Measurements from ENCODE around the gene METTL6. TPM values are rescaled to one million over a fixed set of nuclear protein-coding genes. Genes with fewer than 3 reads are reported as not detected.

Gene METTL6
- total RNA-seq (2013; cell fraction: nucleolus; rRNA removed): 56.0 TPM in 2 replicates
- total RNA-seq (2014; rRNA removed) (13.8 and 17.2 TPM in 2 replicates), total RNA-seq (2014; rRNA removed; fragmentation: Illumina TruSeq; extraction: Trizol) (22.1 and 25.9 TPM in 2 replicates), total RNA-seq (2021) (11.7 and 14.4 TPM in 2 replicates), polyA plus RNA-seq (2011; rRNA removed) (21.2 and 26.0 TPM in 2 replicates), polyA plus RNA-seq (2014; fragmentation: Illumina TruSeq; extraction: Trizol) (21.5 and 29.3 TPM in 2 replicates), polyA plus RNA-seq (2014; fragmentation: Nextera tagmentation; extraction: Ambion mirVana) (10 to 100 TPM; 27.4 to 29.6 TPM), polyA plus RNA-seq (2014; rRNA removed) (17.0 and 19.1 TPM in 2 replicates), polyA plus RNA-seq (2016; fragmentation: Nextera tagmentation; extraction: Ambion mirVana) (10 to 100 TPM; 16.3 to 20.3 TPM), polyA minus RNA-seq (2011; rRNA and poly(A)+ RNA removed) (26.3 and 30.0 TPM in 2 replicates), Bru-seq, nascent RNA (percentile 65 among the genes with signal in this experiment), BruChase-seq, experiment 1, labeled RNA remaining after a 6-hour chase (percentile 71 among the genes with signal in this experiment), BruChase-seq, experiment 2, labeled RNA remaining after a 2-hour chase (percentile 72 among the genes with signal in this experiment)
- polyA plus RNA-seq (2011; ENCODE audit: low read depth): 10.6 TPM
- polyA plus RNA-seq (2011; cell fraction: cytosol; rRNA removed): 18.2 and 18.6 TPM in 2 replicates
- 11.6 and 13.7 TPM in 2 replicates for polyA plus RNA-seq (2011; cell fraction: nucleus; rRNA removed)
- polyA plus RNA-seq (2012): 10.1 and 13.8 TPM in 2 replicates
- polyA minus RNA-seq (2011; cell fraction: cytosol; rRNA and poly(A)+ RNA removed): 7.3 and 11.0 TPM in 2 replicates
- polyA minus RNA-seq (2011; cell fraction: nucleus; rRNA and poly(A)+ RNA removed): 8.8 and 10.2 TPM in 2 replicates
- long read RNA-seq, experiment 1, partial matches to known transcripts: 0 of 11 reads
- long read RNA-seq, experiment 1, other reads (novel, unspliced or antisense): 7 of 11 reads
- long read RNA-seq, experiment 2, full-length matches to known transcripts: 18 of 61 reads
- long read RNA-seq, experiment 2, partial matches to known transcripts: 4 of 61 reads
- long read RNA-seq, experiment 2, other reads (novel, unspliced or antisense): 39 of 61 reads

- Histone ChIP-seq H3K9ac (ENCODE audit: control insufficient read depth, insufficient read depth, low read length) (peak within 1 kb of the TSS; percentile 71), H4K20me1 (ENCODE audit: control insufficient read depth, insufficient read depth) (no peaks in the 10 kb centered on the region), H3K79me2 (ENCODE audit: control insufficient read depth, insufficient read depth, low read length) (peaks cover 41% of the 10 kb centered on the region), H3K27ac (ENCODE audit: control insufficient read depth, insufficient read depth) (peak within 1 kb of the TSS; percentile 81), H3K4me2 (ENCODE audit: control insufficient read depth, insufficient read depth) (peak within 1 kb of the TSS; percentile 83), H3K4me1 (ENCODE audit: control insufficient read depth, insufficient read depth, low read length) (no peaks in the 10 kb centered on the region; the same call in 1 of the 2 replicates), H3K9me3 (replicated peaks; ENCODE audit: control insufficient read depth, insufficient read depth, low read length) (no peaks in the 10 kb centered on the region), H2AFZ (ENCODE audit: control insufficient read depth, low read depth, low read length) (peak within 1 kb of the TSS; percentile 97), H3K4me3 (peak within 1 kb of the TSS; percentile 95), H3K27me3 (replicated peaks in 1 of 2; ENCODE audit: control insufficient read depth in 2 of 2, insufficient read depth in 2 of 2, low read length in 1 of 2) (no peaks in the 10 kb centered on the region), H3K36me3 (ENCODE audit: control insufficient read depth in 2 of 2, insufficient read depth in 2 of 2, low read length in 1 of 2) (peaks cover 0 to 5% of the 10 kb centered on the region in 2 experiments; a peak in 3 of 4 replicates)
- ATAC-seq (peak; percentile 88), FAIRE-seq (peak; percentile 78), DNase-seq (ENCODE audit: low read depth, low spot score) (peak; percentile 38)
- WGBS (ENCODE audit: insufficient coverage, insufficient replicate concordance, low lambda C conversion rate, missing lambda C conversion rate): under 1% methylated on average over 52 of the region's 52 CpGs
- SMC1A ChIA-PET (ENCODE audit: uncharacterized antibody, unreplicated experiment): interaction anchor here (1.0 to 3.7 kb wide), 4 partner anchors 73 to 159 kb away, joined by 3 to 11 read pairs (median 4); no protein-coding TSS in a partner anchor
- intact Hi-C loops (cut with micrococcal nuclease; ENCODE audit: unreplicated experiment) (no loop called here), in situ Hi-C loops (cut with MboI) (no loop called here)
- BruUV-seq (replicated peaks): no TSS peak
- POLR2A ChIA-PET: no interaction called here
- RAD21 ChIA-PET (ENCODE audit: unreplicated experiment): no interaction called here
- CTCF ChIA-PET: interaction anchor here (0.8 to 4.0 kb wide), 4 partner anchors 33 to 384 kb away, joined by 3 to 23 read pairs (median 6); no protein-coding TSS in a partner anchor
- TF ChIP-seq ZZZ3 (IDR thresholded peaks at IDR 0.05; ENCODE audit: control insufficient read depth, insufficient read length, low read depth): no peak
- TF ChIP-seq ZBTB11 (CRISPR knock-in tag; IDR thresholded peaks at IDR 0.05): peak; percentile 80
- TF ChIP-seq ATF7 (IDR thresholded peaks at IDR 0.05; ENCODE audit: low read depth): peak; percentile 32; the same call in 1 of the 2 replicates
- TF ChIP-seq, protein P1, sequence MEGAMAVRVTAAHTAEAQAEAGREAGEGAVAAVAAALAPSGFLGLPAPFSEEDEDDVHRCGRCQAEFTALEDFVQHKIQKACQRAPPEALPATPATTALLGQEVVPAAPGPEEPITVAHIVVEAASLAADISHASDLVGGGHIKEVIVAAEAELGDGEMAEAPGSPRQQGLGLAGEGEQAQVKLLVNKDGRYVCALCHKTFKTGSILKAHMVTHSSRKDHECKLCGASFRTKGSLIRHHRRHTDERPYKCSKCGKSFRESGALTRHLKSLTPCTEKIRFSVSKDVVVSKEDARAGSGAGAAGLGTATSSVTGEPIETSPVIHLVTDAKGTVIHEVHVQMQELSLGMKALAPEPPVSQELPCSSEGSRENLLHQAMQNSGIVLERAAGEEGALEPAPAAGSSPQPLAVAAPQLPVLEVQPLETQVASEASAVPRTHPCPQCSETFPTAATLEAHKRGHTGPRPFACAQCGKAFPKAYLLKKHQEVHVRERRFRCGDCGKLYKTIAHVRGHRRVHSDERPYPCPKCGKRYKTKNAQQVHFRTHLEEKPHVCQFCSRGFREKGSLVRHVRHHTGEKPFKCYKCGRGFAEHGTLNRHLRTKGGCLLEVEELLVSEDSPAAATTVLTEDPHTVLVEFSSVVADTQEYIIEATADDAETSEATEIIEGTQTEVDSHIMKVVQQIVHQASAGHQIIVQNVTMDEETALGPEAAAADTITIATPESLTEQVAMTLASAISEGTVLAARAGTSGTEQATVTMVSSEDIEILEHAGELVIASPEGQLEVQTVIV (IDR thresholded peaks at IDR 0.05; ENCODE audit: borderline replicate concordance, partially characterized antibody): peak; percentile 74
- no peak for TF ChIP-seq CEBPB (IDR thresholded peaks at IDR 0.05; ENCODE audit: borderline replicate concordance in 1 of 2, low read depth in 2 of 2, low read length in 2 of 2)
- peak; percentile 77 for TF ChIP-seq PML (IDR thresholded peaks at IDR 0.05; ENCODE audit: low read length)
- no peak for TF ChIP-seq BCL11A (IDR thresholded peaks at IDR 0.05; ENCODE audit: low read depth, low read length)
- TF ChIP-seq POLR2AphosphoS5 (IDR thresholded peaks at IDR 0.05; ENCODE audit: low read length): peak; percentile 88
- TF ChIP-seq ZNF207 (IDR thresholded peaks at IDR 0.05; ENCODE audit: borderline replicate concordance): 0 out of 2 replicates have a peak, but pooled peaks have one; percentile 17
- TF ChIP-seq YBX1 (IDR thresholded peaks at IDR 0.05): no peak
These were observed at the start of gene METTL6, which contains the start of gene EAF1 for GRCh38 chr3:15427182-15427880. Gene METTL6 (minus strand): TSS chr3:15427544. CDS start chr3:15426511, 1,033 bp downstream. Gene EAF1 (plus strand): TSS chr3:15427598. CDS start chr3:15427780, 182 bp downstream.
